GM21526 (cell line): Measurements from ENCODE around the gene GFOD2.
A peak's percentile ranks its signal among the peaks of the same experiment; 100 is the strongest.
"Not testable (repeated sequence)": the region's sequence is repeated elsewhere in the genome, so short reads cannot be mapped to it uniquely, and the experiment has no call there.

ENCODE experiments used
- ATAC-seq: cut with Tn5 transposase; IDR thresholded peaks from one replicate; pipeline ENCODE4 v1.9.1; 2021; ENCODE audit warnings: moderate library complexity; ENCODE audit not compliant: unreplicated experiment, low FRiP score

The GFOD2 gene, protein sequence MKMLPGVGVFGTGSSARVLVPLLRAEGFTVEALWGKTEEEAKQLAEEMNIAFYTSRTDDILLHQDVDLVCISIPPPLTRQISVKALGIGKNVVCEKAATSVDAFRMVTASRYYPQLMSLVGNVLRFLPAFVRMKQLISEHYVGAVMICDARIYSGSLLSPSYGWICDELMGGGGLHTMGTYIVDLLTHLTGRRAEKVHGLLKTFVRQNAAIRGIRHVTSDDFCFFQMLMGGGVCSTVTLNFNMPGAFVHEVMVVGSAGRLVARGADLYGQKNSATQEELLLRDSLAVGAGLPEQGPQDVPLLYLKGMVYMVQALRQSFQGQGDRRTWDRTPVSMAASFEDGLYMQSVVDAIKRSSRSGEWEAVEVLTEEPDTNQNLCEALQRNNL

DNA sequence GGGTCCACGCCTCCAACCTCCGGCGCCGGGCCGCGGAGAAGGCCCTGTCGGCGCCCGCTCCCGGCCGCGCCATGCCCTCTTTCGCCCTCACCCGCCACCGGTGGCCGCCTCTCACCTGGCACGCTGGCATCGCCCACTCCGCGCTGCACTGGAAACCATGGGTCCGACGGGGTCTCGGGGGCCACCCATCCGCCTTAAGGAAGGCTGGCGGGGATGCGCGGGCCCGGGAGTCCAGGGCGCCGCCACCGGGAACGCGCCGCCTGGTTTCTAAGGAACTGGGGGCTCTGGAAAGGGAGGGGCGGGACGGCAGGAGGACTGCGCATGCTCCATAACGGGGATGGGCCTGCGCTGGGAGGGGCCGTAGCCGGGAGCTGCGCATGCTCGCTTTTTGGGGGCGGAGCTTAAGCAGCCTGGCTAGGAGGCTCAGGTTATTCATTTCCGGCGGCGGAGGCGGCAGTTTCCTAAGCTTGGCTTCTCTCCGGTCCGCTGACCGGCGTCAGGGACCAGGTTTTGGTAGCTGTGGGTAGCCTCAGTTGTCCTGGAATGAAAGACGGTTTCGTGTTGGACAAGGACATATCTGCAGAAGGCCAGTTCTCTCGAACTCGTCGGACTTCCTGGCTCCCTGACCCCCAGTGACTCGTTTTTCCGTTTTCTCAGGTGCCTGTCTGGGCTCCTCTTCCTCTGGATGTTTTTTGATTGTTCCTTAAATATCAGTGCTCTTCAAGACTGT lies at the start of gene GFOD2:
GFOD2 (minus strand) TSS at position 269 of the 730 bp plus-strand sequence. CDS start 33,601 bp downstream, outside the sequence.
- ATAC-seq, result peak; percentile 79

DNA sequence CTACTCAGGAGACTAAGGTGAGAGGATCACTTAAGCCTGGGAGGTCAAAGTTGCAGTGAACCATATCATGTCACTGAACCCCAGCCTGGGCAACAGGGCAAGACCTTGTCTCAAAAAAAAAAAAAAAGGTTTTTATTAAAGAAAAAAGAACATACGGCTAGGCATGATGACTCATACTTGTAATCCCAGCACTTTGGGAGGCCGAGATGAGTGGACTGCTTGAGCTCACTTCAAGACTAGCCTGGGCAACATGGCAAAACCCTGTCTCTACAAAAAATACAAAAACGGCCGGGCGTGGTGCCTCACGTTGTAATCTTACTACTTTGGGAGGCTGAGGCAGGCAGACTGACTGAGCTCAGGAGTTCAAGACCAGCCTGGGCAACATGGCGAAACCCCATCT lies 48.8 kb upstream of the GFOD2 start:
- no peak for ATAC-seq

DNA sequence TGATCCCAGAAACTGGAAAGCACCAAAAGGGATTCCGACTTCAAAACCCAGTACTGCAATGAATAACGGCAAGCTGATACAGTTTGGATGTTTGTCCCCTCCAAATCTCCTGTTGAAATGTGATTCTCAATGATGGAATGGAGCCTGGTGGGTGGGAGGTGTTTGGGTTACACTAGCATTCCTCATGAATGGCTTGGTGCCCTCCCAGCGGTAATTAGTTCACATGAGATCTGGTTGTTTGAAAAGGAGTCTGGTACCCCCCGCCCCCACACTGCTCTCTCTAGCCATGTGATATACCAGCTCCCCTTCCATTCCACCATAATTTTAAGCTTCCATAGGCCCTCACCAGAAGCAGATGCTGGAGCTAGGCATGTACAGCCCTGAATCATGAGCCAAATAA lies 47.2 kb upstream of the GFOD2 start:
- ATAC-seq, result no peak

DNA sequence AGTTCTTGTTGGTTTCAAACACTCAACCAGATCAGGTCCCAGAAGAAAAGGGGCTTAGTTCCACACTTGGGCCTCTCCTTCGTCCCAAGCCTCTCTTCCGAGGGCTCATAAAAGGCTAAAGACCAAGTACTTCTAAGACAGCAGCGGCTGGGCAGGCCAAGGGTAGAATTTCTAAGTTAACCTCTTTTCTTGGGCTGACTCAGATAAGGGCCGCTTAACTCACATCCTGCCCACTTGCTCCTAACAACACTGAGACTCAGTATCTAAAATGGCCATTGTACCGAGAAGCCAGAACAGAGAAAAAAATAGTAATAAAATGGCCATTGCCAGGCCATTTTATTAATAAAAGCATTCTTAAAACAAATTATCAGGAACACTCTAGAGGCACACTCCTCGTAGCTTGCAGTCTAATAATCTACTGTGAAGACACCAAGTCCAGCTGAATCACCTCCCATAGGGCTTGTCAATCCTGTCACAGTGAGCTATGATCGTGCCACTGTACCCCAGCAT lies 45.1 kb upstream of the GFOD2 start:
- ATAC-seq, result no peak

DNA sequence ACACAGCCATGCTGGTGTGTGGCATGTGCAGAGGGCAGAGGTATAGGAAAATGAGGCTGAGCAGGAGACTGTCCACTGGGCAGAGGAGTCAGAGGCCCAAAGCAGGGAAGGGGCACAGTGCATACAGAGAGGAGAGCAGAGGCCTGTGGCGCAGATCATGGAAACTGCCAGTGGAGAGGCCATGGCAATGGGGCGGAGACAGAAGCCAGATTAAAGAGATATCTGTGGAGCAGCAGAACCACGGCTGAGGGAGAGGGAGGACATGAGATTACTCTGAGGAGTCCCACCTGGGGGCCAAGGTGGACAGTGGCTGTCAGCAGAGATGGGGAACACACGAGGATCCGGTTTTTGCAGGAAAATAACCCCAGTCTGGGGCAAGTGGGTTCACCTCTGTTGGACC lies 44.0 kb upstream of the GFOD2 start:
- no peak for ATAC-seq

DNA sequence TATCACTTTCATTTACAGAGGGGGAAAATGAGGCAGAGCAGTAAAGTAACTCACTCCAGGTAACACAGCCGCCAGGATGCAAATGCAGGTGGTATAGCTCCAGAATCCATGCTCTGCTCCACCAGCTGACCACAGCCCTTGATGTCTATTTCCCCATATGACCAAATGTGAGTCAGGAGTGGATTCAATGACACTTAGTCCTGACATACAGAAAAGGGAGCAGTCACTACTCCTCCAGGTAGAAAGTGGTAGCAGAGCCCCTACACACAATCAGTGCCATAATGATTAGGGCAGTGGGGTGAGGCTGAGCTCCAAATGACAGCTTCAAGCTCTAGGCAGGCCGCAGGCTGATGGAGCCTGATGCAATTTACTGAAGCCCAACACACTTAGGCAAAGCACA lies 43.3 kb upstream of the GFOD2 start:
- no peak for ATAC-seq

DNA sequence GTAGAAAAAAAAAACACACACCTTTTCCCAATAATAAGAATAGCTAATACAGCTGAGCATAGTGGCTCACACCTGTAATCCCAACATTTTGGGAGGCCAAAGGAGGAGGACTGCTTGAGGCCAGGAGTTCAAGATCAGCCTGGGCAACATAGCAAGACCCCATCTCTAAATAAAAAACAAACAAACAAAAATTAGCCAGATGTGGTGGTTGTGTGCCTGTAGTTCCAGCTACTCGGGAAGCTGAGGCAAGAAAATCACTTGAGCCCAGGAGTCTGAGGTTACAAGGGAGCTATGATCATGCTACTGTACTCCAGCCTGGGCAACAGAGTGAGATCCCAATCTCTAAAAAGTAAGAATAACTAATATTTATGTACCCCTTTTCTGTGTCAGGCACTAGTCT lies 42.8 kb upstream of the GFOD2 start:
- no peak for ATAC-seq

DNA sequence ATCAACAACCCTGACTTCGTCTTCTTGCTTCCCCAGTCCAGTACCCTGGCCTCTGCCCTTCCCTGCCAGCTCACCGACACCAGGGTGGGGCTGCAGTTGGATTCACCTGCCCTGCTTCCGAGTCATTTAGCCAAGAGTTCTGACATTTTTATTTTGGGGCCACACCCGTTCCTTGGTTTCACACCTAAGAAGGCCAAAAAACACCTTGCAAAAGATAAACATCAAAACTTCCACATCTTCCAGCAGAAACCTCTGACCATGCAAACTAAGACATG lies 41.8 kb upstream of the GFOD2 start:
- ATAC-seq, result no peak

DNA sequence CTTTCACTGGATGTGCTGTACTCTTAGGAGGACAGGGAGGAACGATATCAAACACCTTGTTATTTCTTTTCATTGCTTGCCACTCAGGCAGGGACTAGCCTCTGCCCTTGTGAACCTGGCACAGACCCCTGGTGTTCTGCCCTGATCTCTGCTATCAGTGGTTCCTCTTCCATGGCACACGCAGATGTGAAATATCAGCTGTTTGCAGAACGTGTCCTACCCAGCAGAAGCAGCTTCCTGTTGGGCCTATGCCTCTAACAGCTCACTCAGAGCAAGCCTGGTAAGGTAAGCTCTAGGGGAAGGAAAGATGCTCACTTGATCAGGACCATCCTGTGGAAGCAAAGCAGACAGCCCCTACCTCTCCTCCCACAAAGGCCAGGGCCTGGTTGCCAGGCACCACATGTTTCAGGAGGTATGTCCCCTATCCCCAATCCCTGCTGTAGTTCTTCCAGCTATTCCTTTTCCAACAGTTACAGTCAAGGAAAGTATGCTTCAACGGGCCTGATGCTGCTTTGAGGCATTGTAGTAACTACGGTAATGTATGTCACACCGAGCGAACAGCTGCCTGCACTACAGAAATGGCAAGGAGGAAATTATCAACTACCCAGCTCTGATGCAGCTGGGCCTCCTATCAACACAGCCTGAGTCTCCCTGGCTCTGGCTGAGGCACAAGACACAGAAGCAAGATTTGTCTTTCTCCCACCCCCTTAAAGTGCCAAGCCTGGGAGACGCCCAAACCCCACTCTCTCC lies 41.3 kb upstream of the GFOD2 start:
- ATAC-seq, result no peak

DNA sequence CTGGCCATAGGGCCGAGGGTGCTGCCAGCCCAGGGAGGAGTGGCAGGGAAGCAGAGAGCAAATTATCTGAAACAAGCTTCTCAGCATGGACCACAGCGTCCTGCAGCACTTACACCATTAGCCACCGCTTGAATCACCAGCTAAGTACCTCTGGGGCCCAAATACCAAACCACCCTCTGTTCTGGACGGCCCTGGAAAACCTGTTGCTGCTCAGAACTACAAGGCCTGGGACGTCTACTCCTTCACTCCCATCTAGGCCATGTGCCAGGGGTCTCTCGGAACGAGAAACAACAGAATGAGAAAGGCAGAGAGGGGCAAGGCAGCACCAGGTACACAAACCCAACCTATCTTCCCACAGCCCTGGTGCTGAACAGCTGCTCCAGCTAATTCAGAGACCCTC lies 39.9 kb upstream of the GFOD2 start:
- no peak for ATAC-seq

DNA sequence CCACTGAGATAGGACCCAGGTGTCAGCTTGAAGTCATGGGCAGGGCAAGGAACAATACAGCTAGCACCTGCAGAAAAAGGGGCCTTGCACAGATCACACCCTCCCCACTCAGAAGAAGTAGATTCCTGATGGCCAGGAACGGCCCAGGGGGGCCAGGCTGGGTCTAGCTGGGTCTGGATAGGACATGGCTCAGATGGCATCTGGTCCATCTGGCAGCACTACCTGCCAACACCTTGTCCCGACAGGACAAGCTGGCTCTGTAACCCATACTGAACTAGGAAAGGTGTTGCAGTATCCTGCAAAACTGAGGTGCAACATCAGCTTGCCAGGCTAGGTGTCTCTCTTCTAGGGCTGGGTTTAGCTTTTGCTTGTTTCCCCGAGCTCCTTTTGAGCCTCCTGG lies 38.9 kb upstream of the GFOD2 start:
- no peak for ATAC-seq

DNA sequence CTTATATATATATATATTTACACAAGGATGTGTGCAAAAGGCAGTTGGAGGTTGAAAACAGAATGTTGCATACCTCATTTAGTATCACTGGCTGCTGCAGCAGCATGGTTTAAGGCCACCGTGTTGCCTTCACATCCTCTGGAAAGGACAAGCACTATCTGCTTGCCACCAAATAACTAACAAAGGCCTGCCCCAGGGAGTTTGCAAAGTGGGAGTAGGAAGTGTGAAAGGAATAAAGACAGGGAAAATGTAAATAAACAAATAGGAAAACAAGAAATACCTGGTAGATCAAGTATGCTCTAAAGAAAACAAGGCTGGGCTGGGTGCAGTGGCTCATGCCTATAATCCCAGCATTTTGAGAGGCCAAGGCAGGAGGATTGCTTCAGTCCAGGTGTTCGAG lies 33.5 kb upstream of the GFOD2 start:
- no peak for ATAC-seq

DNA sequence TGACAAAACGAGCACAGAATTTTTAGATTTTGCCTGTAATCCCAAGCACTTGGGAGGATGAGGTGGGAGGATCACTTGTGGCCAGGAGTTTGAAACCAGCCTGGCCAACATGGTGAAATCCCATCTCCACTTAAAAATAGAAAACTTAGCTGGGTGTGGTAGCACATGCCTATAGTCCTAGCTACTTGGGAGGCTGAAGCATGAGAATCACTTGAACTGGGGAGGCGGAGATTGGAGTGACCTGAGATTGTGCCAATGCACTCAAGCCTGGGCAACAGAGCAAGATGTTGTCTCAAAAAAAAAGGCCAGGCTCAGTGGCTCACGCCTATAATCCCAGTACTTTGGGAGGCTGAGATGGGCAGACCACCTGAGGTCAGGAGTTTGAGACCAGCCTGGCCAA lies 32.2 kb upstream of the GFOD2 start:
- ATAC-seq, result not testable (repeated sequence)

DNA sequence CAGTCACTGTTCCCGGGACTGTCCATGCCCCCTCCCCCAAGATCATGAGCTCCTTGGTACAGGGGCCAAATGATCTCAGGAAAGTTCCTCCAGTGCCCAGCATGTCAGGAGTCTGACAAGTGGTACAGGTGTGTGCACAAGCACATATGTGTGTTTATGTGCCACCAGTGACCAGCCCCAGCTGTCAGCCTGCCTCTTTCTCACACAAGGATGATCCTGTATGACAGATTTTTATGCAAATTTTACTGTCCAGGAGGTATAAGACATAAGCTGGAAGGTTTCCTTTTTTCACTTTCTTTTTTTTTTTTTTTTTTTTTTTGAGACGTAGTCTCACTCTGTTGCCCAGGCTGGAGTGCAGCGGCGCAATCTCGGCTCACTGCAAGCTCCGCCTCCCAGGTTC lies 31.4 kb upstream of the GFOD2 start:
- peak; percentile 72 for ATAC-seq

DNA sequence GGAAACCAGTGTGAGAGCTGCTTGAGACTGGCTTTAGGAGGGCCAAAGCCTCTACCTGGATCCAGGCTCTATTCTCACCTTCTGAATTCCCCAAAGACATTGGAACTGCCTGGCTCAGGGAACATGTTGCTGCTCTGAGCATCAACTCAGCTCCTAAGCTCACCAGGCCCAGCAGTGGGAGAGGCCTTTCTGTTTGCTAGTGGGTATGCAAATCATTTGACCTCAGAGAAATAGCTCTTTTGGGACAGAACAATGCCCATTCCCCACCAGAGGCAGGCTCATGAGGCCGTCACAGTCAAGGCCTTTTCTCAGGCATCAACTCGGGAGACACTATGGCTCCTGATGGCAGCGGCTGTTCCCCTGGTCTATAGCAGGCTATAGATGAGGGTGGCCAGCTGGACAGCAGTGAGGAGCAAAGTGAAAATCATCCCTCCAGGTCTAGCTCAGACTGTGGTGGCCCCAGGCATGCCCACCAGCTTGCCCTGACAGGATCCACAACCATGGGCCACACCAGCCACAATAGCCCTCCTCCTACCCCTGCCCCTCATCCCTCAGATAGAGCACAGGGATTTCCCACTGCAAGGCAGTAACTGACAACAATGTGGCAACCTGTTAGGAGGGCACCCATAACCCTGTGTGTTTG lies 30.4 kb upstream of the GFOD2 start:
- ATAC-seq, result no peak

DNA sequence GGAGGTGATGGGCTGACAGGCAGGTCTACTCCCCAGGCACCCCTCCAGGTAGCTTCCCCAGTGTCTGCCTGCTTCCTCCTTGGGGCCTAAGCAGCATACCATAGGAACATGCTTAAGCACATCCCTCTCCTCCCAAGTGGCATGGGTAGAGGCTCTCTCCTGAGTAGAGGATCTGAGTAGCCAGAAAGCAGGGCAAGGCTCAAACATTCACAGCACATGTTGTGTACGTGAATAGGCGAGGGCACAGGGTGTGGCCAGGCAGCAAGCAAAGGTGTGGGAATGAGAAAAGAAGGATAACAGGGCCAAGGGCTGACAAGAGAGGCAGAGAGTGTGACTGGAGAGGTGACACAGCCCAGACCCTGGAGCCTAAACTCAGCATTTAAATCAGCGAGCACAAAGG lies 29.7 kb upstream of the GFOD2 start:
- ATAC-seq, result no peak

DNA sequence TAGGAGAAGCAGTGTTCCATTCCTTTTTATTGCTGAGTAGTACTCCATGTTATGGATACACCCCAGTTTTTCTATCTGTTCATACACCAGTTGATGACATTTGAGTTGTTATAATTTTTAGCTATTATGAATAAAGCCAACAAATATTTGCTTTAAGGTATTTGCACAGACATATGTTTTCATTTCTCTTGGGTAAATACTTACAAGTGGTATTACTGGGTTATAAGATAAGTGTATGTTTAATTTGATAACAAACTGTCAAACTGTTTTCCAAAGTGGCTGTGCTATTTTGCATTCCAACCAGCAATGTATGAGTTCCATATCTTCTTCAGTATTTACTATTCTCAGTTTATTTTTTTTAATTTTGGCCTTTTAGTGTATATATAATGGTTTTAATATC lies 27.7 kb upstream of the GFOD2 start:
- no peak for ATAC-seq

DNA sequence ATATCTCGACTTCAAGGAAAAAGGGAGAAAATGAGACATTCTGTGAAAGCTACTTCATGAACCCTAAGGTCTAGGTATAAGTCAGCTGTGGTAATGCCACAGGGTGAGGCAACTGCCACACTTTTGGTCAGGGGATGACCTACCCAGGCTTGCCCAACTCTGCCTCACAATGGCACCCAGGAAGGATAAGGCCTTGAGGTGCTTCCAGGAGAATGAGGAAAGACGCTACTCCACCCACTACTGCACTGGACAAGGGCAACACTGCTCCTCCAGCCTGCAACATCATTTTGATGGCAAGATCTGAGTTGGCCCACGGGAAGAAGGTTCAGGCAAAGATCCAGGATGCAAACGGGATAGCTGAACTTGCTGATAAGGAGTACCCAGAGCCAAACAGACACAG lies 22.0 kb upstream of the GFOD2 start:
- ATAC-seq, result no peak

DNA sequence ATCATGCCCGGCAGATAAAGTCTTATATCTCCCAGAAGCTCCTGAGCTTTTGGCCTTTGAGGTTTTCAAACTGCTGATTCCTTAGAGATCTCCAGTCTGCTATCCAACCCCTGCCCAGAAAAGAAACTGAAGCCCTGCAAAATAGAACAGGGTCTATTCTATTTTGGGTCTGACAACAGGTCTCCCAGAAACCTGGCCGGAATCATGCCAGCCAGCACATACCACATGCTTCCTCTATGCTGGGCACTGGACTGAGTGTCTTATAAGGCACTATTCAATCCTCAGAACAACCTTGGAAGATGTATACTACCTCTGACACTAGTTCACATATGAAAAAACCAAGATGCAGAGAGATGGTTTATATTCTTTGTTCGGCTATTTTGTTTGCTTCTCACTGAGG lies 21.3 kb upstream of the GFOD2 start:
- no peak for ATAC-seq

DNA sequence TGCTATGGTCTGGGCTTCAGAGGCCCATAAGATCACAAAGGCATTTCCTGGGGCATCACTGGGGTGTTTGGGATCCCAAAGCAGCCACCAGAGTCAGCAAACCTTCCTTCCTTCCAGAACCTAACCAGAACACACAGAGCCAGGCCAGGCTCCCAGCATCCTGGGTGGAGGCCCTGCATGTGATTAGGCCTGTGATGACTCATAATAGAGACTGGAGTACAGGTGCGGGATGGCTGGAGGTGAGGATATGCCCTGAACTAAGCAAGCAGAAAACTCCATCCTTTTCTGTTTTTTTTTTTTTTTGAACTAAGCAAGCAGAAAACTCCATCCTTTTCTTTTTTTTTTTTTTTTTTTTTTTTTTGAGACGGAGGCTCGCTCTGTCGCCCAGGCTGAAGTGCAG lies 17.7 kb upstream of the GFOD2 start:
- no peak for ATAC-seq

DNA sequence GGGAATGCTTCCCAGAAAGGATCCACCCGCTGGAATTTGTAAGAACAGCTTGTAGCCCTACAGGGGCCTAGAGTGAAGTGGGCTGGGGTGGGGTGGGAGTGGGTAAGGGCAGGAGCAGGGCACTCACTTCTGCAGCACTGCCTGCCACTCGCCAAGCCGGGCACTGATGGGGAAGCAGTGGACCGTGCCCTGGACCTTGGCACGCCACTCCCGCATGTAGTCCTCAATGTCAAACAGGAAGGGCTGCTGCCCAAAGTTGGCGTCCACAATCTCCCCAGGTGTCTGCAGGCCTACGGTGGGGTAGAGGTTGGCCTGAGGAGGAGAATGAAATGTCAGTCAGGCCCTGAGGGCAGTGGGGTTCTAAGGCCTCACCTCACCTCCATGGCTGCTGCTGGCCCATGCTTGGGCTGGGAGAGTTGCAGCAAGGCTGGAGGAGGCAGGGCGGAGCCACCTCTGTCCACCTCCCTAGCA lies 15.7 kb upstream of the GFOD2 start:
- ATAC-seq, result no peak
